ENCODE results near the gene CDK5R1.
"Not testable (repeated sequence)": the region's sequence is repeated elsewhere in the genome, so short reads cannot be mapped to it uniquely, and the experiment has no call there.

The CDK5R1 gene

DNA sequence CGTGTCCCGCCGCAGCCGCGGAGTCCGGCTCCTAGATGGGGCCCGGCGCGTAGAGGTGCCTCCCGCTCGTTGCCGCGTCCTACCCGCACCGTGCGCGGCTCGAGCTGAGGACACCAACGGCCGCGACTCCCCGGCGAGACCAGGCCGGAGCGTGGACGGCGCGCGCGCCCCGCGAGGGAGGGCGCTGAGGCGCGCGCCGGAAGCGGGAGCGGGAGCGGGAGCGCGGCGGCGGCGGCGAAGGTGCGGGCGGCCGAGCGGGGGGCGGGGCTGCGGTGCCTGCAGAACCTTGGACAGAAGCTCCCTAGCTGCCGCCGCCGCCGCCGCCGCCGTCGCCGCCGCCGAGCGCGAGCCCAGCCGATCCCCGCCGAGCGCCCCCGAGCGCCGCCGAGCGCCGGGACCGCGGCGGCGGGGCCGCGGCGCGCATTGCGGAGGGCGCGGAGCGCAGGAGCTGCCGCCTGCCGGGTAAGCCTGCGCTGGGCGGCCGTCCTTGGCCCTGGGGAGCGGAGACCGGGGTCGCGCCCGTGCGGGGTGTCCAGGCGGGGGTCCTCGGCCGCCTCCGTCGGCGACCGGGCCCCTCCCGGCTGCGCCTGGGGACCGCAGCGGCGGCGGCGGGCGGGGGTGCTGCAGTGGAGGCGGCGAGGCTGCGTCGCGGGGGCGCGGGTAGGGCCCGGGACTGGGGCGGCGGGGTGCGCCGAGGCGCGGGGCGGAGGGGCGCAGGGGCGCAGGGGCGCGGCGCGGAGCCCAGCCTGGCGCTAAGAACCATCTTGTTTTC, at the start of gene CDK5R1:
Gene CDK5R1 (plus strand): TSS at position 293 of the 772 bp plus-strand sequence. CDS start 628 bp downstream, outside the sequence.
- Mint-ChIP-seq H3K27me3 (no peaks in the 10 kb centered on the region), H3K4me1 (peaks cover 32 to 61% of the 10 kb centered on the region in 2 donors), H3K4me3 (peak within 1 kb of the TSS; percentile 87 to 88), H3K9me3 (no peaks in the 10 kb centered on the region), H3K27ac (peak within 1 kb of the TSS; percentile 93), H3K36me3 (peaks cover 20 to 36% of the 10 kb centered on the region in 2 donors)
- ATAC-seq (replicated peaks) (peak; percentile 69 to 73), DNase-seq (peak; percentile 47)

DNA sequence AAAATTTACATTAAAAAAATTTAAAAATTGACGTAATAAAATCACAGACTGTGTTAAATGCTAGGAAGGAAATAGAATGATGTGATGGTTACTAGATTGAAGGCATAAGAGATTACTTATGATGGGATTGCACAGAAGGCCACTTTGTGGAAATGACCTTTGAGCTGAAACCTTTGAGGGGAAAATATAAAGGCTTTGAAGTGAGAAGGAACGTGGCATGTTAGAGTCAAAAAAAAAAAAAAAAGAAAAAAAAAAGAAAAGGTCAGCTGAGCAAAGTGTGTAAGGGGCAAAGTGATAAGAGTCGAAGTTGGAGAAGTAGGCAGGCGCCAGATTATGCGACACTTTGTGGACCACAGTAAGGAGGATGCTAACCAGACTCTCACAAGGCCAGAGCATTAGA, 46.1 kb upstream of the CDK5R1 start:
- DNase-seq, result no peak
- Mint-ChIP-seq H3K4me1 (peaks cover 7 to 15% of the 10 kb centered on the region in 2 donors), H3K27me3 (peaks cover 6 to 14% of the 10 kb centered on the region in 2 donors), H3K36me3 (peaks cover 0 to 9% of the 10 kb centered on the region in 2 donors), H3K4me3 (no peak overlapping the region), H3K9me3 (peaks cover 5 to 7% of the 10 kb centered on the region in 2 donors), H3K27ac (peak overlapping the region; percentile 7)
- ATAC-seq (replicated peaks), result no peak

DNA sequence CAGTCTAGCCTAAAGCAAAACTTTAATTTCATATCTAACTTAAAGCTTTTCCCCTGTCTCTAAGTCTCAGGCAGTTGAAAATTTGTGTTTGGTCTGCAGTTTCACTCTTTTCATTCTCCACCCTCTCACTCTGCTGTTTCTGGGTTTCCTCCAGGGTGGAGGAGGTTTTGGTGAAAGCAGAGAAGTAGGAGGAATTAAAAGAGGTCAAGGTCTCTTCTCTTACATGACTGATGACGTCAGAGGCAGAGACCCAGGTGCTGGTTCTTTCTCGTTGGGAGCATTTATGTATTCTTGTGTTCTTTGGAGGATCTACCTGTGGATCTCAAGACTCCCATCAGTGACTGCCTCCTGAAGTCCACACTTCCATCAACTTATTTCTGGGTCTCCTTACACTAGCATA, 44.9 kb upstream of the CDK5R1 start:
- no peak for ATAC-seq (replicated peaks)
- Mint-ChIP-seq H3K9me3 (no peaks in the 10 kb centered on the region), H3K27me3 (peaks cover 6 to 7% of the 10 kb centered on the region in 2 donors), H3K4me3 (no peak overlapping the region), H3K4me1 (peaks cover 12 to 27% of the 10 kb centered on the region in 2 donors), H3K27ac (no peak overlapping the region), H3K36me3 (peaks cover 0 to 12% of the 10 kb centered on the region in 2 donors)
- no peak for DNase-seq

DNA sequence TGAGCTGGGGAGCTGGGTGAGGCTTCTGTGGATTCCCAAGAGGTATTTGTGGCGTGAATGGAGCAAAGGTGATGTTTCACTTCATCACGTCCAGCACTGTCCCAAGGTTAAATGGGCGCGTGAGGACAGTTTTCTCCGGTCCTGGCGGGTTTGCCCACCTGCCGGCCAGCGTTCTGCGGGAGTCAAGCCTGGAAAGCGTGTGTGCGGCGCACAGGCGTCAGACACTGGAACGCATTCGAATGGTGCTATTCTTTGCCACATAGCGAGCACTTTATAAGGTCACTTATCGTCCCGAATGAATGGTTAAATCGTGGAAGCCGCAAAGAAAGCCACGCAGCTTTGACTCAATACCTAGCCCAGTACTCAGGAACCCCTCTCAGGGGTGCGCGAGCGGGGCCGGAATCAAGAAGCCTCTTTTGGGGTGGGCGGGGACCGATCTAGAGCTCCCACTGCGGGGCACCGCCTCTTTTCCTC, 42.9 kb upstream of the CDK5R1 start:
- peaks cover 9 to 20% of the 10 kb centered on the region in 2 donors for H3K36me3 Mint-ChIP-seq
- DNase-seq (no peak), ATAC-seq (replicated peaks) (peak; percentile 6 to 7)
- peaks cover 0 to 6% of the 10 kb centered on the region in 2 donors for H3K27me3 Mint-ChIP-seq
- H3K27ac Mint-ChIP-seq, result peak overlapping the region; percentile 95
- H3K4me1 Mint-ChIP-seq, result peaks cover 16 to 33% of the 10 kb centered on the region in 2 donors
- H3K4me3 Mint-ChIP-seq, result peak overlapping the region; percentile 91 to 96
- H3K9me3 Mint-ChIP-seq, result no peaks in the 10 kb centered on the region

DNA sequence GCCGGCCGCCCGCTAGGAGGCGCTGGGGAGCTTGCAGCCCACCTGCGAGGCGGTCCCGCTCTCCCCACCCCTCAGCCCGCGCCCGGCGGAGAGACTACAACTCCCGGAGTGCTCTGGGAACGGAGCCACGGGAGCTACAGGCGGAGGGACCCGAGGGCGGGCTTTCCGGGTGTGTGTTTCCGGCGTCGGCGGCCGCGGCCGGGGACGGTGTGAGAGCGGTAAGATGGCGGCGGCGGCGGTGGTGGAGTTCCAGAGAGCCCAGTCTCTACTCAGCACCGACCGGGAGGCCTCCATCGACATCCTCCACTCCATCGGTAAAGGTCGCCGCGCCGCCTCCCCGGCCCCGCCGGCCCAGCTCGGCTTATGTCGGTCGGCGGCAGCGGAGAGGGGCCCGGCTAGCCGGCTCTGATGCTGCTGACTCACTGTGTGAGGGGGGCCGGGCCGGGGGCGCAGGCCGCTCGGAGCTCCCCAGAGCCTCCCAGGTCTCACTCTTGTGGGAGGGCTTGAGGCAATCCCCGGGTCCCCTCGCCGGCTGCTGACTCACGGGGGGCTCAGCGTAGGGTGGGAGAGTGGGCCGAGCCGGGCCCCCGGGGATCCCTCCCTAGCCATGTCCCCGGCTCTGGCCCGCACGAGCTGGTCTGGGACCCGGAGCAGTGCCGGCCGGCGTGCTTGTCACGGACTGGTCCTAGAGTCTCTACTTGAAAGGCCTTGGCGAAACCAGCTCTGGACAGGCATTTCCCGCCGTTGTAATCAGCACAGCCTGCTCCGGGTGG, 42.3 kb upstream of the CDK5R1 start, which contains the start of gene PSMD11:
Gene PSMD11 (plus strand): TSS at position 210 of the 773 bp plus-strand sequence. CDS start 14 bp downstream, at position 224.
- Mint-ChIP-seq H3K4me3 (peak within 1 kb of the TSS; percentile 91 to 96), H3K9me3 (no peaks in the 10 kb centered on the region), H3K36me3 (peaks cover 10 to 23% of the 10 kb centered on the region in 2 donors), H3K27ac (peak within 1 kb of the TSS; percentile 95), H3K4me1 (peaks cover 16 to 33% of the 10 kb centered on the region in 2 donors), H3K27me3 (peaks cover 0 to 6% of the 10 kb centered on the region in 2 donors)
- peak; percentile 95 to 97 for ATAC-seq (replicated peaks)
- DNase-seq, result peak; percentile 97

DNA sequence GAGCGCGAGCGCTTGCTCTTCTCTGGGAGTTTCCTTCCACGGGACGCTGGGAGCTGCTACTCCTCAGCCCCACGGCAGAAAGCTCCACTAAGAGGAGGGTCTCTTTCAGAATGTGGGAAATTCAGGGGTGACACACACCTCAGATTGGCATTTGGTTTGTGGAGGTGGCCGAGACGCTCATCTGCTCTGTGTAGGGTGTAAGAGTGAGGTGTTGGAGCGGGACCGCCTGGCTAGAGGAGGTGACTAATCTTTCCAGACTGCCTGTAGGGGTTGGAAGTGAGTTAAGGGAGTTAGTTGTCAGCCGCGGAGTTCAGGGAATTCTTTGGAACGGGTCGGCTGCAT, 41.7 kb upstream of the CDK5R1 start:
- Mint-ChIP-seq H3K9me3 (no peaks in the 10 kb centered on the region), H3K4me1 (peaks cover 16 to 33% of the 10 kb centered on the region in 2 donors), H3K36me3 (peaks cover 13 to 27% of the 10 kb centered on the region in 2 donors), H3K27me3 (peaks cover 0 to 6% of the 10 kb centered on the region in 2 donors), H3K4me3 (peak overlapping the region; percentile 91 to 96), H3K27ac (peak overlapping the region; percentile 95)
- peak; percentile 30 to 41 for ATAC-seq (replicated peaks)
- DNase-seq, result no peak

DNA sequence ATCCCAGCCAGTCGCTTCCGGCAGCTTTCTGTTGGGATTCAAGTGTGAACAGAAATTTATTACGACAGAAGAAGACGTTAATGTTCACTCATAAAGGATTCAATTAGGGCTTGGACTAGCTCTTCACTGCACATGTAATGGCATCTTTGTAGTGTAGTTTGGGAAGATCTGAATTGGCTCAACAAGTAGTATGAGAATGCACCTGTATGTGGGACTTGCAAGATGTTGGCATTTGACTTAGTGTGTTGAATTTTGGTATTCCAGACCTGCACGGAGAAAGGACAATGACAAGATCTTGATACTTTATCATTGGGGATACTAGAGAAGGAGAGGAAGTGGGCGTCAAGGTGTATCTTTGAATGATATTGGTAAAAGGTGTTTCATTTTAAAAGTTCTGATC, 41.3 kb upstream of the CDK5R1 start:
- Mint-ChIP-seq H3K4me3 (peak overlapping the region; percentile 91 to 96), H3K4me1 (peaks cover 16 to 37% of the 10 kb centered on the region in 2 donors), H3K27ac (peak overlapping the region; percentile 95), H3K36me3 (peaks cover 13 to 30% of the 10 kb centered on the region in 2 donors), H3K27me3 (peaks cover 0 to 6% of the 10 kb centered on the region in 2 donors), H3K9me3 (no peaks in the 10 kb centered on the region)
- DNase-seq (no peak), ATAC-seq (replicated peaks) (no peak)

DNA sequence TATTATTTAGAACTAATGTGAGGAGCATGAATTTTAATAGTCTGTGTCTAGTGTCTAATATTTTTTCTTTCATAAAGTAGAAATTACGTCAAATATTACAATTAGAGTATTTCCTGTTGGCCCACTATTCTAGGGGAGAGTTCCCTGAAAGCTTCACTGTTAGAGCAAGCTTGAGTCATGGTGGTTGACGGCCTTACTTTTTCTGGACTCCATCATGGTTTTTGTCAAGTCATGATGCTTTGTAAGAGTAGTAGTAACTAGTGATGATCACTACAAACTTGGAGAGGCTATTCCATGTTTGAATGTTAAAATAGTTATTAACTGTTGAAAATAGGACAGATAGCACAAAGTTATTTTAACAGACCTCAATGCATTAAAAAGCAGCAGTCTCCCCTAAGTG, 40.8 kb upstream of the CDK5R1 start:
- DNase-seq (no peak), ATAC-seq (replicated peaks) (no peak)
- Mint-ChIP-seq H3K4me3 (peak overlapping the region; percentile 91 to 96), H3K9me3 (no peaks in the 10 kb centered on the region), H3K27me3 (peaks cover 0 to 6% of the 10 kb centered on the region in 2 donors), H3K27ac (no peak overlapping the region), H3K4me1 (peaks cover 16 to 37% of the 10 kb centered on the region in 2 donors), H3K36me3 (peaks cover 15 to 32% of the 10 kb centered on the region in 2 donors)

DNA sequence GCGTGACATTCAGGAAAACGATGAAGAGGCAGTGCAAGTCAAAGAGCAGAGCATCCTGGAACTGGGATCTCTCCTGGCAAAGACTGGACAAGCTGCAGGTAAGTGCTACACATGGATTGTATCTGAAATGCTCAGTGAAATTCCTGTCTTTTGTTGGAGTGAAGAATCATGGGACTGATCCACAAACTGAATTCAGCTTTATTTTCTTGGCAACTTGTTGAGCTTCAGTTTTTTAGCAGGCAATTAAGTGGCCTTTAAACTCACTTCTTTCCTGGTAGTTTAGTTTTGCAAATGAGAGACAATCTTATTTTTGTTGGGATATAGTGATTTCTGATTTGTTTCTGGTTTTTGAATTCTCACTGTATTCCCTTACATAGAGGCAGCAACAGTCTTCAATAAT, 39.8 kb upstream of the CDK5R1 start:
- H3K27me3 Mint-ChIP-seq, result peaks cover 0 to 5% of the 10 kb centered on the region in 2 donors
- peaks cover 16 to 32% of the 10 kb centered on the region in 2 donors for H3K36me3 Mint-ChIP-seq
- no peak overlapping the region for H3K27ac Mint-ChIP-seq
- no peak overlapping the region for H3K4me3 Mint-ChIP-seq
- H3K4me1 Mint-ChIP-seq, result peaks cover 16 to 36% of the 10 kb centered on the region in 2 donors
- DNase-seq, result no peak
- no peak for ATAC-seq (replicated peaks)
- H3K9me3 Mint-ChIP-seq, result no peaks in the 10 kb centered on the region

DNA sequence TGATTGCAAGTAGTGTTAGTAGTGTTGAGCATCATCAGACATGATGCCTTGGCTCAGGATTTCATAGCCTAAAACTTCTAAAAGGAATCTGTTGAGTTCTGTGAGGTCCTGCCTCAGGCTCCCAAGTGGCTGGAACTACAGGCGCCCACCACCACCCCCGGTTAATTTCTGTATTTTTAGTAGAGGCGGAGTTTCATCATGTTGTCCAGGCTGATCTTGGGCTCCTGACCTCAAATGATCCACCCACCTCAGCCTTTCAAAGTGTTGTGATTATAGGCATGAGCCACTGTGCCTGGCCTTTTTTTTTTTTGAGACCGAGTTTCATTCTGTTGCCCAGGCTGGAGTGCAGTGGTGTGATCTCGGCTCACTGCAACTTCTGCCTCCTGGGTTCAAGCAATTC, 36.8 kb upstream of the CDK5R1 start:
- DNase-seq (no peak), ATAC-seq (replicated peaks) (no peak)
- Mint-ChIP-seq H3K27me3 (no peaks in the 10 kb centered on the region), H3K27ac (no peak overlapping the region), H3K9me3 (no peaks in the 10 kb centered on the region), H3K4me3 (no peak overlapping the region), H3K4me1 (peaks cover 15 to 42% of the 10 kb centered on the region in 2 donors), H3K36me3 (peaks cover 29 to 52% of the 10 kb centered on the region in 2 donors)

DNA sequence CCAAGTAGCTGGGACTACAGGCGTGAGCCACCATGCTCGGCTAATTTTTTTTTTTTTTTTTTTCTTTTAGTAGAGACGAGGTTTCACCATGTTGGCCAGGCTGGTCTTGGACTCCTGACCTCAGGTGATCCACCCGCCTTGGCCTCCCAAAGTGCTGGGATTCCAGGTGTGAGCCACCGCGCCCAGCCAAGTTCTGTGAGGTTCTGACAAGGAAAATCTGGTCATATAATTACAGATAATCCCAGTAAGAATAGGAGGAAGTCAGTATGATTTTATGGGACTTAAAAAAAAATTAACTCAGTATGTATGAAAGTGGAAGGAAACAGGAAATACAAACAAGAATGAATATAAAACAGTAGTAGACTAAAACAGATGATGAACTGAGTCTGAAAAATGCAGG, 36.4 kb upstream of the CDK5R1 start:
- not testable (repeated sequence) for ATAC-seq (replicated peaks); DNase-seq; H3K27me3 Mint-ChIP-seq; H3K9me3 Mint-ChIP-seq; H3K4me3 Mint-ChIP-seq
- H3K27ac Mint-ChIP-seq, result peak overlapping the region; percentile 25
- H3K4me1 Mint-ChIP-seq, result peaks cover 14 to 38% of the 10 kb centered on the region in 2 donors
- H3K36me3 Mint-ChIP-seq, result peaks cover 32 to 52% of the 10 kb centered on the region in 2 donors

DNA sequence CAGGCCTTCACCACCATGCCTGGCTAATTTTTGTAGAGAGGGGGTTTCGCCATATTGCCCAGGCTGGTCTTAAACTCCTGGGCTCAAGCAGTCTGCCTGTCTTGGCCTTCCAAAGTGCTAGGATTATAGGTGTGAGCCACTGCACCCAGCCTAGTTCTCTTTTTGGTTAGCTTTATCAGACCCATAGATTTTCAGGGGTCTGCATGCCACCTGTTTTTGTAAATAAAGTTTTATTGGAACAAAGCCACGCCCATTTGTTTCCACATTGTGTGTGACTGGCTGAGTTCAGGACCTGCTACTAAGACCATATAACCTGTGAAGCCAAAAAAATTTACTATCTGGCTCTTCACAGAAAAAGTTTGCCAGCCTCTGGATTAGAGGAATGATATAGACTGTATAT, 34.9 kb upstream of the CDK5R1 start:
- Mint-ChIP-seq H3K27ac (no peak overlapping the region), H3K9me3 (no peaks in the 10 kb centered on the region), H3K4me1 (peaks cover 5 to 23% of the 10 kb centered on the region in 2 donors), H3K4me3 (no peak overlapping the region), H3K27me3 (no peaks in the 10 kb centered on the region), H3K36me3 (peaks cover 32 to 45% of the 10 kb centered on the region in 2 donors)
- DNase-seq (no peak), ATAC-seq (replicated peaks) (no peak)

DNA sequence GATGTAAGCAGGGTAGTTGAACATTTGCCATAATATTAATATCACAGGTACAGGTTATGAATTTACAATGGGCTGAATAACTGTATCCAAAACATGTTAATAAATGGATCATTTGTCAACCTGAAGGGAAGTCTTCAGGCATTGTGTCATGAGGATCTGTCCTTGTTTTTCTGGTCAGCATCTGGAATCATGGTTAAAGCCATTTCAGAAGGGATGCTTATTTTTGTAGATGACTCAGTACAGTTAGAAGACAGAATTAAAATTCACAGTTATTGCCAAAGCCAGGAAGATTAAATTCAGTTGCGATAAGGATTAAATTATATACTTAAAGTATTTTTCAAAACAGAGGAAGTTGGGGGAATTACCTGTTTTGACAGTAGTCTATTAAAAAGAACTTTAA, 34.5 kb upstream of the CDK5R1 start:
- H3K4me3 Mint-ChIP-seq, result no peak overlapping the region
- ATAC-seq (replicated peaks) (no peak), DNase-seq (no peak)
- no peak overlapping the region for H3K27ac Mint-ChIP-seq
- no peaks in the 10 kb centered on the region for H3K9me3 Mint-ChIP-seq
- H3K36me3 Mint-ChIP-seq, result peaks cover 28 to 44% of the 10 kb centered on the region in 2 donors
- H3K27me3 Mint-ChIP-seq, result no peaks in the 10 kb centered on the region
- peaks cover 3 to 19% of the 10 kb centered on the region in 2 donors for H3K4me1 Mint-ChIP-seq

DNA sequence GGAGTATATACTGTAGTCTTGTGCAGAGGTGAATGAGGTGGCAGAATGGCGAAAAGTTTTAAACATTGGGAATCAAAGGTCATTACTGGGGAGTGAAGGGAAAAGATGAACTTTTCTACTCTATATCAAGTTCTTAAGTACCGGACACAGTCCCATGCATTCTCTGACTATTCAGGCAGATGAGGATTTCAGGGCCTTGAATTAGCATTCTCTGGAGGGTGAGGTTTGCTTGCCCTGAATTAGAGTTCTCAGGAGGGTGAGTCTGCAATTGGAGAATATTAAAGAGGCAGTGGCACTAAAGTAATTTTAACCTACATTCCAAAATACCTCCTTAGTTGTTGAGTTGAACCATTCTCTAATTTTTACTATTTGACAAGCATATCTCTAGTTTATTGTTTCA, 33.4 kb upstream of the CDK5R1 start:
- Mint-ChIP-seq H3K36me3 (peaks cover 32 to 51% of the 10 kb centered on the region in 2 donors), H3K4me3 (no peak overlapping the region), H3K27ac (no peak overlapping the region), H3K27me3 (no peaks in the 10 kb centered on the region), H3K4me1 (peaks cover 2 to 16% of the 10 kb centered on the region in 2 donors), H3K9me3 (no peaks in the 10 kb centered on the region)
- no peak for DNase-seq
- no peak for ATAC-seq (replicated peaks)

Measured in stimulated activated naive B cell treated with anti-CD40 and anti-IgM and Interleukin-4, amounts not matched to agents 10 μg/mL and 1 μg/mL and 100 μg/mL, for 72 hours (primary cell).